OCI-LY7 (cell line): Measurements from ENCODE around the gene GABRG3.

Experiments
- CTCF ChIP-seq: fragments of 200-600 bp; sonication (generic); conservative IDR thresholded peaks from 2 replicates; pipeline ENCODE4 v1.5.1; 2014; ENCODE audit warnings: mild to moderate bottlenecking, antibody characterized with exemption, low read length, moderate library complexity, mixed read lengths
- EZH2phosphoT487 ChIP-seq: fragments of 200-600 bp; sonication (generic); IDR thresholded peaks from 2 replicates; pipeline ENCODE4 v1.6.1; 2018; ENCODE audit warnings: low read depth, borderline replicate concordance, mild to moderate bottlenecking, mixed run types, antibody characterized with exemption, low read length, moderate library complexity, mixed read lengths

DNA sequence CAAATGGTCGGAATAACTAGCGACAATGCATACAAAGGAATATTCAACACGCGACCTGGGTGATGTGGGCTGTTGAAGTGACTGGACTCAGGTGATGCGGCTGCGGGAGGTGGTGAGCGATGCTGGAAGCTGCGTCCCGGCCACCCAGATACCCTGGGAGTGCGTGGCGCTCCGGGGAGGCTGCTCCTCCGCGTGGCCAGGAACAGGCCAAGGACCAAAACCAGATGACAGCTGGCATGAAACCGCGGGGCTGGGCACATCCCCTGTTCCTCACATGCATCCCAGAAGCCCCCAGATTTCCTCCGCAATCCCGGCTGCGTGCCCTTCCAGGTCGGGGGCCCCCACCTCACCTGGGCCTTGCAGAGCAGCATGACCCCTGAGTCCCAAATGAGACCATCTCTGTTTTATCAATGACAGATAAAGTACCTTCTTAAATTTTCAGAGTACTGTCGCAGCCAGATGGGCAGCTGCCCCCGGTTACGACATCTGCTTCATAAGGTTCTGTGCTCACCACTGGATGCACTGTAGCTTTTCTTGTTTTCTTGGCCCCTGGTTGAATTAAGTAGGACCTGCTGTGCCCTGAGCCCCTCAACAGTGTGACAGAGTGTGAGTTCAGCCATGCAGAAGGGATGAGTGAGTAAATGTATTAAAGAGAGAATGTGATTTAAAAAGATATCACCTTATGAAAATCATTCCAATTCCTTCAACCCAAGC lies 278.2 kb downstream of the GABRG3 start:
- TF ChIP-seq CTCF (no peak), EZH2phosphoT487 (no peak)
